Activated CD8-positive, alpha-beta memory T cell treated with anti-CD3 and anti-CD28 coated beads, Interleukin-2, amount 50 U/mL, for 24 hours (primary cell): ENCODE measurements around the gene SMIM45.

ENCODE experiments used
- DNase-seq: peaks from one replicate; pipeline ENCODE4 v3.0.0-alpha.2; 2020; ENCODE audit errors: extremely low read depth

SMIM45 gene

DNA sequence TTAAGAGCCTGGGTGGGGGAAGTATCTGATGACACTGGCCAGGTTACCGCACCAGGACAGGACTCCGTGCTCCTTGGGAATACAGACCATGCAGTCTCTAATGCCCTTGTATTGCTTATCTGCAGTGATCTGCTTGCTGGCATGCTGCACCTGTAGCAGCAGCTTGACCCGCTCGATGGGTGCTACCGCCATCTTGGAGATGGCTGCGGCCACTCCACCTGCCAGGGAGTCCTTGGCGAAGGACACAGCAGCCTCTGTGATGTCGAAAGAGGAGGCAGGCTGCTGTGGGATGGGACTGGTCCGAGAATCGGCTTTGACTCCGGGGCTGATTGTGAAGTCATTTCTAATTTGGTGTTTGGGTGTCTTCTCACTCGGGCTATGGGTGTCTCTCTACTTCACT, 49.8 kb downstream of the SMIM45 start:
- DNase-seq: no peak

DNA sequence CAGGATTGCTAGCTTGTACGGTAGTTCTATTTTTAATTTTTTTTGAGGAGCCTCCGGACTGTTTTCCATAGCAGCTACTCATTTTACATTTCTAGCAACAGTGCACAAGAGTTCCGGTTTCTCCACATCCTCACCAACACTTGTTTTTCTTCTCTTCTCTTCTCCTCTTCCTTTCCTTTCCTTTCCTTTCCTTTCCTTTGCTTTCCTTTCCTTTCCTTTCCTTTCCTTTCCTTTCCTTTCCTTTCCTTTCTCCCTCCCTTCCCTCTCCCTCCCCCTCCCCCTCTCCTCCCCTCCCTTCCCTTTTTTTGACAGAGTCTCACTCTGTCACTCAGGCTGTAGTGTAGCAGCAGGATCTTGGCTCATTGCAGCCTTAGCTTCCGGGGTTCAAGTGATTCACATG, 56.0 kb downstream of the SMIM45 start:
- no peak for DNase-seq
